Testis (tissue), 2 donors: ENCODE data around the gene B3GNT7.

Experiments used
- CTCF ChIP-seq, 3 experiments: fragments of 450-650 bp in 2 of 3; fragments of 200-600 bp in 1 of 3; sonication (generic) in 1 of 3; IDR thresholded peaks; one replicate each; pipeline ENCODE4 v1.5.1; 2016 to 2019; ENCODE audit warnings: antibody characterized with exemption in 3 of 3, mild to moderate bottlenecking in 2 of 3, moderate library complexity in 1 of 3
- POLR2A ChIP-seq: fragments of 450-650 bp; IDR thresholded peaks from one replicate; pipeline ENCODE4 v1.6.1; 2017; ENCODE audit warnings: antibody characterized with exemption, mild to moderate bottlenecking, moderate library complexity

GRCh38 chr2:231399046-231399852 is 3.7 kb downstream of the B3GNT7 start:
- TF ChIP-seq CTCF (IDR thresholded peaks at IDR 0.05) (no peak), POLR2A (no peak)
